Activated CD4-positive, alpha-beta memory T cell treated with anti-CD3 and anti-CD28 coated beads, Interleukin-2, amount 10 ng/mL, durations not matched to agents 7 days and 5 days (primary cell): ENCODE results near the gene KCNJ10. TPM values are rescaled to one million over a fixed set of nuclear protein-coding genes. Genes with fewer than 3 reads are reported as not detected.
"Not testable (repeated sequence)": the region's sequence is repeated elsewhere in the genome, so short reads cannot be mapped to it uniquely, and the experiment has no call there.

Experiments
- CTCF ChIA-PET: fragments of 350-600 bp; sonication (Branson Sonifier 250); formaldehyde crosslinking; loops from one replicate; lab custom pipeline; 2021; ENCODE audit warnings: antibody characterized with exemption, inconsistent platforms; lab: Charles Lee
- POLR2A ChIA-PET: fragments of 350-600 bp; sonication (Branson Sonifier 250); formaldehyde crosslinking; loops from one replicate; lab custom pipeline; 2021; ENCODE audit warnings: antibody characterized with exemption; lab: Charles Lee
- DNase-seq: peaks from one replicate; pipeline ENCODE4 v3.0.0-alpha.2; 2020
- H3K27ac Mint-ChIP-seq: one replicate; pipeline ENCODE4 v1.8.0; 2021; ENCODE audit warnings: mild to moderate bottlenecking, mixed read lengths
- H3K27me3 Mint-ChIP-seq: one replicate; pipeline ENCODE4 v1.8.0; 2021; ENCODE audit warnings: mixed read lengths
- H3K36me3 Mint-ChIP-seq: one replicate; pipeline ENCODE4 v1.8.0; 2021; ENCODE audit warnings: low read depth, mixed read lengths
- H3K4me1 Mint-ChIP-seq: one replicate; pipeline ENCODE4 v1.8.0; 2021; ENCODE audit warnings: mixed read lengths
- H3K4me3 Mint-ChIP-seq: one replicate; pipeline ENCODE4 v1.8.0; 2021; ENCODE audit warnings: mild to moderate bottlenecking, mixed read lengths
- H3K9me3 Mint-ChIP-seq: one replicate; pipeline ENCODE4 v1.8.0; 2021; ENCODE audit warnings: mixed read lengths
- total RNA-seq, 2 experiments: library from RNA; stranded (reverse); gene quantifications; one replicate each; pipeline ENCODE4 v1.2.3, GENCODE V29; 2021

KCNJ10 gene
- total RNA-seq, 2 experiments from 2014 or later, result not detected

DNA sequence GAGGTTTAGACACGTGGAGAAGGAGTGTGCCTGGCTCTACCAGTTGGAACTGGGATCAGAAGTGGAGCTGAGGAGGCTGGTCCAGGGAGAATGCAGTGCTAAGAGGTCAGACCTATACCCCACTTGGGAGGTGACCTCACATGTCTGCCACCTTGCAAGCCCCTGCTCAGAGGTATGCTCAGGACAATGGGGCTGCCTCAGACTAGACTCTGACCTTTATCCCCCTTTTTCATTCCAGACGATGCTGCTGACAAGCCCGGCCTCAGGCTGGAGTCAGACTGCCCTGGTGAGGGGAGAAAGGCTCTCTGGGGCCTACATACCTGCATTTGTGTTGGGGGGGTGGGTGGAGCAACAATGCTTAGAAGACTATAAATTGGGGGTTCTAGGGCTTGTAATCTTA is 5.2 kb downstream of the KCNJ10 start:
- peaks cover 2% of the 10 kb centered on the region for H3K4me1 Mint-ChIP-seq
- H3K9me3 Mint-ChIP-seq, result no peaks in the 10 kb centered on the region
- H3K27me3 Mint-ChIP-seq, result peaks cover 40% of the 10 kb centered on the region
- ChIA-PET POLR2A (no interaction called here), CTCF (interaction anchor here (2.2 to 3.9 kb wide), 2 partner anchors 14 to 18 kb away, joined by 12 to 30 read pairs; no protein-coding TSS in a partner anchor)
- H3K36me3 Mint-ChIP-seq, result no peaks in the 10 kb centered on the region
- DNase-seq, result no peak
- no peak overlapping the region for H3K4me3 Mint-ChIP-seq
- no peak overlapping the region for H3K27ac Mint-ChIP-seq

DNA sequence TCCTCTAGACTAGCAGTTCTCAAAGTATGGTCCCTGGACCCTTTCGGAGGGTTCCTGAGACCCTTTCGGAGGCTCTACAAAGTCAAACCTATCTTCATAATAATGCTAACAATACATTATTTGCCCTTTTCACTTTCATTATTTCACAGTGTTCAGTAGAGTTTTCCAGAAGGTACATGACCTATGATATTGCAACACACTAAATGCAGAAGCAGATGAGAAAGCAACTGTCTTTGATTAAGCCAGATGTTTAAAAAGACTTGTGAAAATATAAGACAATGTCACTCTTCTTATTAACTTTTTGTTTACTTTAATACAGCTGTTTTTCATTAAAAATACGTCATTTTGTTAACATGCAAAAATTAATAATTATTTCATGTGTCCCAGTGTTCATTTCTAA is 5.8 kb downstream of the KCNJ10 start:
- Mint-ChIP-seq H3K4me1 (no peaks in the 10 kb centered on the region), H3K27me3 (peaks cover 38% of the 10 kb centered on the region), H3K27ac (no peak overlapping the region), H3K9me3 (no peaks in the 10 kb centered on the region), H3K4me3 (no peak overlapping the region), H3K36me3 (no peaks in the 10 kb centered on the region)
- DNase-seq, result no peak
- ChIA-PET POLR2A (no interaction called here), CTCF (interaction anchor here (2.2 to 3.9 kb wide), 2 partner anchors 14 to 18 kb away, joined by 12 to 30 read pairs; no protein-coding TSS in a partner anchor)

DNA sequence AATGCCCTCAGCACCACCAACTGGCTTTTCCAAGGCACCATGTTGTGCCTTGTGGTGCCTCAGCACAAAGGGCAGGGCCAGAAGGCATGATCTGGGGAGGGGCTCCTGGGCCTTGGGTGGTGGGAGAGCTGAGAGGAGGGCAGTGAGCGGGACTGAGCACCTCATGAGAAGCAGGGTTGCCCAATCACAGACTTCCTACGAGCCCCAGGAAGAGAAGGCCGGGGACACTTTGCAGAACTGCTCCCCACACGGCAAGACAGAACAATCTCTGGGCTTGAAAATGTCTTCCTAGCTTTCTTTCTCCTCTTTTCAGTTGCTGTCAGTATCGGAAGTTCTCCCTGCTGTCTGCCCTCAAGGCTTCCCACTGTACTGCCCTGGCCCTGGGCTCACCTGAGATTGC is 6.8 kb downstream of the KCNJ10 start:
- CTCF ChIA-PET, result interaction anchor here (1.3 to 3.9 kb wide), 3 partner anchors 15 to 22 kb away, joined by 5 to 30 read pairs (median 12); no protein-coding TSS in a partner anchor
- Mint-ChIP-seq H3K36me3 (no peaks in the 10 kb centered on the region), H3K4me3 (no peak overlapping the region), H3K27me3 (peaks cover 35% of the 10 kb centered on the region), H3K9me3 (no peaks in the 10 kb centered on the region), H3K27ac (no peak overlapping the region), H3K4me1 (no peaks in the 10 kb centered on the region)
- POLR2A ChIA-PET, result no interaction called here
- DNase-seq, result no peak

DNA sequence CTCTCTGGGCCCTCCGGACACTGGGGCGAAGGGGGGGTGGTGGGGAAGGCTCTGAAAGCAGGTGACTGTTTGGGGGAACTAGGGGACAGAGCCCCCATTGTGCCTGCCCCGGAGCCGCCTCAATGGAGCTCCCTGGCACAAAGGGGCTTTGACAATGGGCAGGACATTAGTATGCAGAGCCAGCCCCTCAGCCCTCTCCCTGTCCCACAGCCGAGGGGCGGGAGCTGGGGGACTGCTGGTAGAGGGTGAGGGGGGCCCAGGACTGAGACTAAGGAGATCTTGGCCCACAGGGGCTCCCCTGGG is 7.8 kb downstream of the KCNJ10 start:
- CTCF ChIA-PET, result interaction anchor here (1.3 to 3.9 kb wide), 2 partner anchors 16 to 23 kb away, joined by 5 to 30 read pairs; no protein-coding TSS in a partner anchor
- H3K4me3 Mint-ChIP-seq, result no peak overlapping the region
- POLR2A ChIA-PET, result no interaction called here

DNA sequence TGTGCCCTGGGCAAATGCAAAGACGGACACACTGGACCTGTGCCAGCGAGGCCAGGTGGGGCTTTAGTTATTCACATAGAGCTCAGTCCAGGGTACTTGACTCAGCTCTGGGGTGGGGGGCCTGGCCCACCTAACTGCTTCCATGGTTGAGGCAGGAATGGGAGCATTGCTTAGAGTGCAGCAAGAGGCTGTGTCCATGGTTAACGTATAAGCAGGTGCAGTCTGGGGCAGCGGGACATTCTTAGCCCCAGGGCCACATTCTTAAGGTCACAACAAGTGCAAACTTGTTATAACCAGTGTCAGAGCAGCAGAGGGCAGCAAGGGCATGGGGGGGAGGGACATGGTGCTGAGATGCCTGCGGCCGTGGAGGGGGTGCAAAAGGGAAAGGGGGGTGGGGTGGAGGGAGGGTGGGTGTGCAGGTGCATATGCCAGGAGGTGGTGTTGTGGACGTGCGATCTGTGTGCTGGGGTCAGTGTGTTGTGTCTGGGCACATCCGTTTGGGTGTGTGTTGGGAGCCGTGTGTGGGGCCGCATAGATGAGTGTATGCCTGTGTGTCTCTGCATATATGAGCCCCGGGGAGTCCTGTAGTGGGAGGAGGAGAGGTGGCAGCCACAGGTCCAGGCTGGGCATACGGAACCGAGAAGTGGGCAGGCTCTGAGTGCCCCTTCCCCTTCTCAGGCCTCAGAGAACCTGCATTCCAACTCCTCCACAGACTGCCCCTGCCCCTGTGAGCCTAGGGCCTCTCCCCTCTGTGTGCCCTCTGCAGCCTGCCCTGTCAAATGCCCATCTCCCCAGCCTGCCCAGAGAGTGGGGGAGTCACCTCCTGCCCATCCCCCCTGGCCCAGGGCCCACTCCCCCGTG is 8.4 kb downstream of the KCNJ10 start:
- DNase-seq, result no peak
- Mint-ChIP-seq H3K9me3 (no peaks in the 10 kb centered on the region), H3K4me1 (no peaks in the 10 kb centered on the region), H3K4me3 (no peak overlapping the region), H3K36me3 (no peaks in the 10 kb centered on the region), H3K27me3 (peaks cover 30% of the 10 kb centered on the region), H3K27ac (no peak overlapping the region)
- POLR2A ChIA-PET, result no interaction called here
- CTCF ChIA-PET, result interaction anchor here (1.9 to 3.9 kb wide), 2 partner anchors 16 to 17 kb away, joined by 8 to 30 read pairs; no protein-coding TSS in a partner anchor

More for the DNA sequence above, 7.8 kb downstream of the KCNJ10 start:
- peaks cover 30% of the 10 kb centered on the region for H3K27me3 Mint-ChIP-seq
- no peaks in the 10 kb centered on the region for H3K36me3 Mint-ChIP-seq
- DNase-seq, result no peak
- no peak overlapping the region for H3K27ac Mint-ChIP-seq
- no peaks in the 10 kb centered on the region for H3K9me3 Mint-ChIP-seq
- no peaks in the 10 kb centered on the region for H3K4me1 Mint-ChIP-seq

DNA sequence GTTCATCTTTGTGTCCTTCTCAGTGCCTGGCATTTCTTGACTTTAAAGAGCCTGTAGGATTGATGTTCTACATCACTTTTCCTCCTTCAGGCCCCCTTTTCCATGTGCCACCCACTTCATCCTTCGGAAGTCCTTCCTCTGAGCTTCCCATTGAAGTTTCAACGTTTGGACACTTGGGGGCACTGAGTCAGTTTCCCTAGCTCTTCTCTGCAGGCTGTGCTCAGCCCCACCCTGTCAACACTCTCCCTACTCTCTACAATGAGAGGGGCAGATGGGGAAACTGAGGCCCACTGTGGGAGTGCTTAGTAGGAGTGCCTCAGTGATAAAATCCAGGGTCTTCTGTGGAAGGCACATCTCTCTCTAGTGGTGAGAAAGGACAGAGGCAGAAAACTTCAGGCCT is 11.9 kb downstream of the KCNJ10 start:
- no peaks in the 10 kb centered on the region for H3K36me3 Mint-ChIP-seq
- H3K9me3 Mint-ChIP-seq, result no peaks in the 10 kb centered on the region
- ChIA-PET CTCF (interaction anchor here (1.2 to 2.1 kb wide), 4 partner anchors 11 to 29 kb away, joined by 3 to 11 read pairs (median 6); no protein-coding TSS in a partner anchor), POLR2A (no interaction called here)
- H3K27me3 Mint-ChIP-seq, result peaks cover 38% of the 10 kb centered on the region
- no peak overlapping the region for H3K4me3 Mint-ChIP-seq
- no peak for DNase-seq
- no peaks in the 10 kb centered on the region for H3K4me1 Mint-ChIP-seq
- no peak overlapping the region for H3K27ac Mint-ChIP-seq

DNA sequence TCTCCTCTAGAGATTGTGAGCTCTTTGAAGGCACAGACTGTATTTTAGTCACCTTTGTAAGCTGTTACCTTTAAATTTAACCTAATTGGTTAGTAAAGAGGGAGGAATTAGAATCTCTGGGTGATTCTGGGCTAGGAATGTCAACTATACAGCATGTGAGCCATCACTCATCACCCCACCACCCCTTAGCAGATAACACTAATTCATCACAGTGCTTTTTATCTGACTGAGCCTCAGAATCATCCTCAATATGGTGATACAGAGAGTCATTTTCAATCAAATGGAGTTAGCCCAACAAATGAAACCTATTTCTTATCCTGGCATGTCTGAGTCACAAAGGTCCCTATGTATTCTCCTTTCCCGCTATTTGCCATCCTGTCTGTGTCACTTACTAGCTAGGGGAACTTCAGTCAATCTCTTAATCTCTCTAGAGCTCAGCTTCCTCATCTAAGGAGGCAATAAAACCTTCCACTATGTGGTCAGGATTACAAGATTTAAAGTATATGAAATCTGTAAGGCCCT is 13.3 kb downstream of the KCNJ10 start:
- H3K4me3 Mint-ChIP-seq, result no peak overlapping the region
- H3K9me3 Mint-ChIP-seq, result no peaks in the 10 kb centered on the region
- ChIA-PET POLR2A (no interaction called here), CTCF (interaction anchor here (0.5 to 2.1 kb wide), 2 partner anchors 21 to 347 kb away, joined by 3 to 11 read pairs; no protein-coding TSS in a partner anchor)
- H3K4me1 Mint-ChIP-seq, result no peaks in the 10 kb centered on the region
- DNase-seq, result no peak
- peaks cover 45% of the 10 kb centered on the region for H3K27me3 Mint-ChIP-seq
- no peak overlapping the region for H3K27ac Mint-ChIP-seq
- no peaks in the 10 kb centered on the region for H3K36me3 Mint-ChIP-seq

DNA sequence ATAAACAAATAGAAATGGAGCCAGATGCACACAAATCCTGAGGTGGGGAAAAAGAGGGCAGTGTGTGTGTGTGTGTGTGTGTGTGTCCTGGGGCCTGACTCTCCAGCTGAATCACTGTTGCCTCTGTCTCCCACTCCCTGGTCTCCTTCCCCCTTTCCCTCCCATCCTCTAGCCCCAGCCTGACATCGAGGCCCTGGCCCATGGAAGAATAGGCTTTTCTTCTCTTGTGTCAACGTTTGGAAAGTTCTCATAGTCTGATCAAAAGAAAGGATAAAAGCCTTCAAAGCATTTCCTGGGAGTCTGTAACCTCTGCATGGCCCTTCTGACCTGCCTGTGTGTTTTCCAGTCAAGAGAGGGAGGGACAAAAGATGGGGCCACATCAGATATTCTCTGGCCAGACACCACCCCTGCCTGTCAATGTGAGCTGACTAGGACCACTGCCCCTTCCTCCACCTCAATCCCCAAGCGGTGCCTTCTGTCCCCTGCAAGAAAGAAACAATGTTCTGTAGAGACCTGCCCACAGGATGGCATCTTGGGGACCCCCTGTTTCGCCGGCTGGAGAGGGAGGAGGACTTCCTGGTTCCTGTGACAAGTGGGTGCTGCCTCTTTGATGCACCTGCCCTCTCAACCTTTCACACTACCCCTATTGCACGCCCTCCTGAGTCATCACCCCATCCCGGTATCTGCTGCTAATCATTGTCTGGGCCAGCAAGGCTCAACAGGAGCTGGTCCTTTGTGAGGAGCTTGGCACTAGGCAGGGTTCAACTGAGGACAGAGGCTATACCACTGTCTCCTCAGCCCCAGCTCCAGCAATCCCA is 16.2 kb downstream of the KCNJ10 start:
- no peak overlapping the region for H3K27ac Mint-ChIP-seq
- H3K27me3 Mint-ChIP-seq, result peaks cover 49% of the 10 kb centered on the region
- no peak overlapping the region for H3K4me3 Mint-ChIP-seq
- POLR2A ChIA-PET, result no interaction called here
- no peaks in the 10 kb centered on the region for H3K36me3 Mint-ChIP-seq
- no peaks in the 10 kb centered on the region for H3K9me3 Mint-ChIP-seq
- CTCF ChIA-PET, result interaction anchor here (1.7 to 5.7 kb wide), 2 partner anchors 7 to 25 kb away, joined by 6 to 27 read pairs; no protein-coding TSS in a partner anchor
- DNase-seq, result no peak
- no peaks in the 10 kb centered on the region for H3K4me1 Mint-ChIP-seq

DNA sequence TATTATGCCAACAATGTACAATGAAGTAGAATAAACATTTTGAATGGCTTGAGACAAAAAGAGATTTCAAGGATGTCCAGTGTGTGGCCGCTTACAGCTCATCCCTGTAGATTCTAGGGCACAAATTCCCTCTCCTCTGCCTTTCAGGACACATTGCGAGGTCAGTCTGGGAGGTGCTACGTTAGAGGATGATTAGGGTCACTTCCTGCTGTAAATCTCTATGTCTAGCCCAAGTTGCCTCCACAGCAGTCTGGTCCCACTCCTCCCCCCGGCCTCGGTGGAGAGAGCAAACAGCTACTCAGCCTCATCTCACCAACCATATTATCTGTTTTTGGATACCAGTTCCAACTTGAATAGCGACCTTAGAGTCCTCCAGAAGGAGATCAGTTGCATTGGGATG is 17.0 kb downstream of the KCNJ10 start:
- peaks cover 48% of the 10 kb centered on the region for H3K27me3 Mint-ChIP-seq
- ChIA-PET CTCF (interaction anchor here (0.5 to 5.7 kb wide), 3 partner anchors 25 to 1295 kb away, joined by 3 to 27 read pairs (median 11); no protein-coding TSS in a partner anchor), POLR2A (no interaction called here)

DNA sequence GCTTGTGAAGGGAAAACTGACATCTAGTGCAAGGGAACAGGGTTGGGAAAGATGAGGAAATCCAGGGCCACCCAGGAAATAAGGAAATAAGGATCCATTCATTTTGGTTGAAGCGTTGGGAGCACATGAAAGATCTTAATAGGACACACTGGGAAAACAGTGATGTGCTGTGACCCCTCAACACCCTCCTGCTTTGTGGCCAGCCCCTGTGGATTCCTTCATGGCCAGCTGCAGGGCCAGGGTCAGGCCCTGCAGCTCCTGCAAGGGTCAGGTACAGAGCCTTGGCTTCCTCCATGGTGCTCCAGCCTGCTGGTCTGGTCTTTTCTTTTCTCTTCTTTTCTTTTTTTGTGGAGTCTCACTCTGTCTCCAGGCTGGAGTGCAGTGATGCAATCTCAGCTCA is 19.3 kb downstream of the KCNJ10 start:
- no peak for DNase-seq
- Mint-ChIP-seq H3K27ac (no peak overlapping the region), H3K27me3 (peaks cover 44% of the 10 kb centered on the region), H3K36me3 (no peaks in the 10 kb centered on the region), H3K9me3 (no peaks in the 10 kb centered on the region), H3K4me1 (peaks cover 12% of the 10 kb centered on the region), H3K4me3 (no peak overlapping the region)
- ChIA-PET CTCF (interaction anchor here (0.6 to 5.7 kb wide), 3 partner anchors 28 to 325 kb away, joined by 3 to 27 read pairs (median 11); no protein-coding TSS in a partner anchor), POLR2A (no interaction called here)

More for the DNA sequence above, 17.0 kb downstream of the KCNJ10 start:
- no peak for DNase-seq
- no peaks in the 10 kb centered on the region for H3K36me3 Mint-ChIP-seq
- no peaks in the 10 kb centered on the region for H3K4me1 Mint-ChIP-seq
- H3K27ac Mint-ChIP-seq, result no peak overlapping the region
- H3K9me3 Mint-ChIP-seq, result no peaks in the 10 kb centered on the region
- no peak overlapping the region for H3K4me3 Mint-ChIP-seq

DNA sequence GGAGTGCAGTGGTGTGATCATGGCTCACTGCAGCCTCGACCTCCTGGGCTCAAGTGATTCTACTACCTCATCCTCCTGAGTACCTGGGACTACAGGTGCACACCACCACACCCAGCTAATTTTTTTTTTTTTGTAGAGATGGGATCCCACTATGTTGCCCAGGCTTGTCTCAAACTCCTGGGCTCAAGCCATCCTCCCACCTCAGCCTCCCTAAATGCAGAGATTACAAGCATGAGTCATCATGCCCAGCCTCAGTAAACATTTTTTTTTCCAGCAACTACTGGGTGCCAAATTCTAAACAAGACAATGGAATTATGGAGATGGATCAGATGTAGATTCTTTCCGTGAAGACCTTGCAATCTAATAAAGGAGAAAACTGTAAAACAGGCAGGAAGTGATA is 19.8 kb downstream of the KCNJ10 start:
- Mint-ChIP-seq H3K4me1 (peaks cover 12% of the 10 kb centered on the region), H3K27me3 (peaks cover 47% of the 10 kb centered on the region)
- H3K9me3 Mint-ChIP-seq, POLR2A ChIA-PET, H3K4me3 Mint-ChIP-seq, DNase-seq, H3K27ac Mint-ChIP-seq, H3K36me3 Mint-ChIP-seq: not testable (repeated sequence)
- CTCF ChIA-PET, result interaction anchor here (0.6 to 5.7 kb wide), 3 partner anchors 28 to 325 kb away, joined by 3 to 27 read pairs (median 11); no protein-coding TSS in a partner anchor

DNA sequence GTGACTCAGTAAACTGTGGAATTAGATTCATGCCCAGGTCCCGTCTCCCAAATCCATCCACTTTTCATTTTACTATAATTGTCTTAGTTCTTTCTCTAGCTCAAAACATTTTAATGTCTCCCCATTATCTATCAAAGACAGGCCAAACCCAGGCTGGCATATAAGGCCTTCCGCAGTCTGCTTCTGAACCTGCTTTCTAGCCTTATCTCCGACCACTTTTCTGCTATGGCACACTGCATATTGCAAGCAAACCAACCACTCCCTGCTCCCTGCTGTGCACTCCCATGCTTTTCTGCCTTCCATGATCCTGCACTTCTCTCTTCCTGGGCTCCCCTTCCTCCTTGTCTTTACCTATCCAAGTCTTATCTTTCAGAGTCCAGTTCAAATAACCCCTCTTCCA is 20.9 kb downstream of the KCNJ10 start:
- peaks cover 12% of the 10 kb centered on the region for H3K4me1 Mint-ChIP-seq
- no peak overlapping the region for H3K27ac Mint-ChIP-seq
- H3K4me3 Mint-ChIP-seq, result no peak overlapping the region
- CTCF ChIA-PET, result interaction anchor here (1.3 kb wide), 1 partner anchor 36 kb away, joined by 6 read pairs; no protein-coding TSS in a partner anchor
- DNase-seq, result no peak
- no peaks in the 10 kb centered on the region for H3K9me3 Mint-ChIP-seq
- POLR2A ChIA-PET, result no interaction called here
- no peaks in the 10 kb centered on the region for H3K36me3 Mint-ChIP-seq
- H3K27me3 Mint-ChIP-seq, result peaks cover 49% of the 10 kb centered on the region
